HEK293T (cell line): ENCODE data around the gene UTP20.

ENCODE experiments used
- ARNT ChIP-seq: fragments of 450-650 bp; IDR thresholded peaks from 2 replicates; pipeline ENCODE4 v1.6.1; 2017; ENCODE audit warnings: mild to moderate bottlenecking
- ELF4 ChIP-seq: fragments of 450-650 bp; IDR thresholded peaks from 2 replicates; pipeline ENCODE4 v1.6.1; 2017; ENCODE audit warnings: antibody characterized with exemption
- FOXA1 ChIP-seq: fragments of 450-650 bp; IDR thresholded peaks from 2 replicates; pipeline ENCODE4 v1.6.1; 2016; ENCODE audit warnings: mild to moderate bottlenecking
- FOXM1 ChIP-seq: fragments of 450-650 bp; IDR thresholded peaks from 2 replicates; pipeline ENCODE4 v1.6.1; 2017; ENCODE audit warnings: mild to moderate bottlenecking, borderline replicate concordance
- HDGF ChIP-seq: fragments of 450-650 bp; IDR thresholded peaks from 2 replicates; pipeline ENCODE4 v1.6.1; 2017; ENCODE audit warnings: antibody characterized with exemption, borderline replicate concordance
- L3MBTL2 ChIP-seq: fragments of 450-650 bp; conservative IDR thresholded peaks from 2 replicates; pipeline ENCODE4 v1.6.1; 2016; ENCODE audit warnings: mild to moderate bottlenecking
- LEF1 ChIP-seq: fragments of 450-650 bp; IDR thresholded peaks from 2 replicates; pipeline ENCODE4 v1.6.1; 2017; ENCODE audit warnings: mild to moderate bottlenecking, borderline replicate concordance
- NFRKB ChIP-seq: fragments of 450-650 bp; IDR thresholded peaks from 2 replicates; pipeline ENCODE4 v1.6.1; 2016; ENCODE audit warnings: mild to moderate bottlenecking, moderate library complexity
- SP1 ChIP-seq: fragments of 450-650 bp; IDR thresholded peaks from 2 replicates; pipeline ENCODE4 v1.6.1; 2017
- ZNF384 ChIP-seq: fragments of 450-650 bp; IDR thresholded peaks from 2 replicates; pipeline ENCODE4 v1.6.1; 2016

GRCh38 chr12:101424620-101425019, 144.7 kb downstream of the UTP20 start:
- no peak for TF ChIP-seq FOXM1
- no peak for TF ChIP-seq SP1
- TF ChIP-seq HDGF: no peak
- TF ChIP-seq LEF1: no peak
- no peak for TF ChIP-seq FOXA1
- no peak for TF ChIP-seq ARNT
- no peak for TF ChIP-seq NFRKB
- no peak for TF ChIP-seq ELF4
- TF ChIP-seq ZNF384: no peak
- no peak for TF ChIP-seq L3MBTL2
